ENCODE data around the gene SNX14.

DNA sequence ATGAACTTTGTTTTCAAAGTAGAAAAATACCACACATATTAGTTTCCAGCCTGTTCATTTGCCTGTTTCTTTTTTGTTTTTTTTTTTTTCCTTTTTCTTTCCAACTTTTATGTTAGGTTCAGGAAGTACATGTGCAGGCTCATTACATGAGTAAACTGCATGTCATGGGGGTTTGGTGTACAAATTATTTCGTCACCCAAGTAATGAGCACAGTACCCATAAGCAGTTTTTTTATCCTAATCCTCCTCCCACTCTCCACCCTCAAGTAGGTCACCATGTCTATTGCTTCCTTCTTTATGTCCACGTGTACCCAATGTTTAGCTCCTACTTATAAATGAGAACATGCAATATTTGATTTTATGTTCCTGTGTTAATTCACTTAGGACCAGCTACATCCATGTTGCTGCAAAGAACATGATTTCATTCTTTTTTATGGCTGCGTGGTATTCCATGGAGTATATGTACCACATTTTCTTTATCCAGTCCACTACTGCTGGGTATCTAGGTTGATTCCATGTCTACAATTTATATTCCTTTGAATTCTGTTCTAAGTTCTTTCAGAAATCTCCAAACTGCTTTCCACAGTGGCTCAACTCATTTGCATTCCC, 31.8 kb downstream of the SNX14 start:
- no peak for TF ChIP-seq TAF1 (IDR thresholded peaks at IDR 0.05; ENCODE audit: borderline replicate concordance, insufficient read depth, low read length)
- TF ChIP-seq, protein P1, sequence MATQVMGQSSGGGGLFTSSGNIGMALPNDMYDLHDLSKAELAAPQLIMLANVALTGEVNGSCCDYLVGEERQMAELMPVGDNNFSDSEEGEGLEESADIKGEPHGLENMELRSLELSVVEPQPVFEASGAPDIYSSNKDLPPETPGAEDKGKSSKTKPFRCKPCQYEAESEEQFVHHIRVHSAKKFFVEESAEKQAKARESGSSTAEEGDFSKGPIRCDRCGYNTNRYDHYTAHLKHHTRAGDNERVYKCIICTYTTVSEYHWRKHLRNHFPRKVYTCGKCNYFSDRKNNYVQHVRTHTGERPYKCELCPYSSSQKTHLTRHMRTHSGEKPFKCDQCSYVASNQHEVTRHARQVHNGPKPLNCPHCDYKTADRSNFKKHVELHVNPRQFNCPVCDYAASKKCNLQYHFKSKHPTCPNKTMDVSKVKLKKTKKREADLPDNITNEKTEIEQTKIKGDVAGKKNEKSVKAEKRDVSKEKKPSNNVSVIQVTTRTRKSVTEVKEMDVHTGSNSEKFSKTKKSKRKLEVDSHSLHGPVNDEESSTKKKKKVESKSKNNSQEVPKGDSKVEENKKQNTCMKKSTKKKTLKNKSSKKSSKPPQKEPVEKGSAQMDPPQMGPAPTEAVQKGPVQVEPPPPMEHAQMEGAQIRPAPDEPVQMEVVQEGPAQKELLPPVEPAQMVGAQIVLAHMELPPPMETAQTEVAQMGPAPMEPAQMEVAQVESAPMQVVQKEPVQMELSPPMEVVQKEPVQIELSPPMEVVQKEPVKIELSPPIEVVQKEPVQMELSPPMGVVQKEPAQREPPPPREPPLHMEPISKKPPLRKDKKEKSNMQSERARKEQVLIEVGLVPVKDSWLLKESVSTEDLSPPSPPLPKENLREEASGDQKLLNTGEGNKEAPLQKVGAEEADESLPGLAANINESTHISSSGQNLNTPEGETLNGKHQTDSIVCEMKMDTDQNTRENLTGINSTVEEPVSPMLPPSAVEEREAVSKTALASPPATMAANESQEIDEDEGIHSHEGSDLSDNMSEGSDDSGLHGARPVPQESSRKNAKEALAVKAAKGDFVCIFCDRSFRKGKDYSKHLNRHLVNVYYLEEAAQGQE (IDR thresholded peaks at IDR 0.05; ENCODE audit: insufficient read depth in 1 of 2, low read depth in 2 of 2, low read length in 2 of 2) = no peak
- no peak for TF ChIP-seq POLR2AphosphoS5 (IDR thresholded peaks at IDR 0.05; ENCODE audit: low read depth, low read length)
- TF ChIP-seq SIN3A (IDR thresholded peaks at IDR 0.05; ENCODE audit: borderline replicate concordance, insufficient read depth, low read length) = no peak

All from PFSK-1 (cell line).